ENCODE measurements around the gene SERTM1. TPM values are rescaled to one million over a fixed set of nuclear protein-coding genes. Genes with fewer than 3 reads are reported as not detected.

The SERTM1 gene
- total and polyA plus RNA-seq, 2 of the 4 experiments (the other 2 are of a cell fraction): not detected

DNA sequence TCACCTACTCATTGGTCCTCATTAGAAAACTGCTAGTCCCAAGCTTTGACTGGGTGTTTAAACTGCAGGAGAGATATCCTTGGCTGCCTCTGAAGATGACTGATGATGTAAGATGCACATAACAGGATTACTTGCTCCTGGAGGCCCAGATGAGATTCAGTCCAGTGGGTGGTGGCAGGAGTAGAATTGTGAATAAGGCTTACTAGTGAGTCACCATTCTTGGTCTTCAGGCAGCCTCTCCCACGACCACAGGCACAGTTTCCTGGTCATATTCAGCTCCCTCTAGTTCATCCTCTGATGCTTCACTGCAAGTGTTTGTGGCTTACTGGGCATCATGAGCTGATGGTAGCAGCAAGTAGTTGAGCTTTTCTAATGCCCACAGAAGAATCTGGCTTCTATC lies 12.1 kb downstream of the SERTM1 start:
- H2BK15ac ChIP-seq (ENCODE audit: low read depth, low read length): no peak overlapping the region
- CTCF ChIA-PET: no interaction called here
- H3K9me1 ChIP-seq (ENCODE audit: insufficient read depth, low read length): no peaks in the 10 kb centered on the region
- H4K5ac ChIP-seq (ENCODE audit: low read depth, low read length): no peak overlapping the region
- H3K4me2 ChIP-seq (ENCODE audit: low read depth, low read length): no peak overlapping the region
- no peak overlapping the region for H3K4ac ChIP-seq (ENCODE audit: low read depth, low read length)
- no peaks in the 10 kb centered on the region for H3K9me3 ChIP-seq (ENCODE audit: control insufficient read depth, insufficient read depth, low read length)
- no peaks in the 10 kb centered on the region for H3K79me1 ChIP-seq (ENCODE audit: low read depth in 1 of 2, low read length in 2 of 2)
- no peak overlapping the region for H2BK20ac ChIP-seq (ENCODE audit: low read depth, low read length)
- no CpG with 5 or more reads among the region's 1 CpG for WGBS, 2 experiments (ENCODE audit: extremely low coverage in 2 of 2, insufficient read length in 1 of 2)
- no peak overlapping the region for H3K27ac ChIP-seq (ENCODE audit: insufficient read depth, low read length)
- H4K91ac ChIP-seq (ENCODE audit: insufficient read depth, low read depth, low read length): no peak overlapping the region
- H4K8ac ChIP-seq (ENCODE audit: low read depth in 2 of 2, low read length in 2 of 2): no peak overlapping the region
- no peak overlapping the region for H3K56ac ChIP-seq (ENCODE audit: extremely low read depth, insufficient read depth, low read length)
- DNase-seq: peak; percentile 6
- H2BK120ac ChIP-seq (ENCODE audit: low read depth, low read length): no peak overlapping the region
- dilution Hi-C loops (cut with HindIII; ENCODE audit: low sequenced_read_pairs, unreplicated experiment): no loop called here
- no TSS peak for BruUV-seq (replicated peaks)
- no peak overlapping the region for H2BK5ac ChIP-seq (ENCODE audit: low read depth, low read length, poor library complexity, severe bottlenecking)
- H3K27me3 ChIP-seq (ENCODE audit: control insufficient read depth, insufficient read depth, low read length): no peaks in the 10 kb centered on the region
- H3K23ac ChIP-seq (ENCODE audit: low read depth, low read length): no peak overlapping the region
- no peak overlapping the region for H2AK9ac ChIP-seq (replicated peaks; ENCODE audit: low read depth, low read length, poor library complexity)
- no peaks in the 10 kb centered on the region for H4K20me1 ChIP-seq (ENCODE audit: insufficient read depth, low read length)
- H3K9ac ChIP-seq (ENCODE audit: low read depth, low read length): no peak overlapping the region
- POLR2A ChIA-PET (ENCODE audit: unreplicated experiment): no interaction called here
- no peaks in the 10 kb centered on the region for H3K4me1 ChIP-seq (ENCODE audit: control insufficient read depth, insufficient read depth, low read length)
- no peak for ATAC-seq (ENCODE audit: low read depth)
- no peak overlapping the region for H3K4me3 ChIP-seq (ENCODE audit: insufficient read depth, low read depth, low read length)
- intact Hi-C loops (cut with micrococcal nuclease): no loop called here
- no peaks in the 10 kb centered on the region for H3K36me3 ChIP-seq (ENCODE audit: control insufficient read depth, insufficient read depth, low read length)
- no peak overlapping the region for H3K18ac ChIP-seq (ENCODE audit: low read depth, low read length)
- H2AFZ ChIP-seq (replicated peaks; ENCODE audit: low read length, poor library complexity): no peak overlapping the region
- no peak for TF ChIP-seq SMC3 (IDR thresholded peaks at IDR 0.05; ENCODE audit: low read depth, low read length)
- TF ChIP-seq, protein P1, sequence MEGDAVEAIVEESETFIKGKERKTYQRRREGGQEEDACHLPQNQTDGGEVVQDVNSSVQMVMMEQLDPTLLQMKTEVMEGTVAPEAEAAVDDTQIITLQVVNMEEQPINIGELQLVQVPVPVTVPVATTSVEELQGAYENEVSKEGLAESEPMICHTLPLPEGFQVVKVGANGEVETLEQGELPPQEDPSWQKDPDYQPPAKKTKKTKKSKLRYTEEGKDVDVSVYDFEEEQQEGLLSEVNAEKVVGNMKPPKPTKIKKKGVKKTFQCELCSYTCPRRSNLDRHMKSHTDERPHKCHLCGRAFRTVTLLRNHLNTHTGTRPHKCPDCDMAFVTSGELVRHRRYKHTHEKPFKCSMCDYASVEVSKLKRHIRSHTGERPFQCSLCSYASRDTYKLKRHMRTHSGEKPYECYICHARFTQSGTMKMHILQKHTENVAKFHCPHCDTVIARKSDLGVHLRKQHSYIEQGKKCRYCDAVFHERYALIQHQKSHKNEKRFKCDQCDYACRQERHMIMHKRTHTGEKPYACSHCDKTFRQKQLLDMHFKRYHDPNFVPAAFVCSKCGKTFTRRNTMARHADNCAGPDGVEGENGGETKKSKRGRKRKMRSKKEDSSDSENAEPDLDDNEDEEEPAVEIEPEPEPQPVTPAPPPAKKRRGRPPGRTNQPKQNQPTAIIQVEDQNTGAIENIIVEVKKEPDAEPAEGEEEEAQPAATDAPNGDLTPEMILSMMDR (conservative IDR thresholded peaks at IDR 0.05; ENCODE audit: low read depth, low read length): no peak
- no peak for TF ChIP-seq CHD1 (IDR thresholded peaks at IDR 0.05; ENCODE audit: low read depth, low read length)
- TF ChIP-seq MAZ (IDR thresholded peaks at IDR 0.05; ENCODE audit: borderline replicate concordance, low read depth, low read length): no peak
- TF ChIP-seq RFX5 (IDR thresholded peaks at IDR 0.05; ENCODE audit: low read depth, low read length): no peak
- no peak for TF ChIP-seq MAFK (IDR thresholded peaks at IDR 0.05; ENCODE audit: low read depth, low read length)
- TF ChIP-seq MXI1 (IDR thresholded peaks at IDR 0.05; ENCODE audit: borderline replicate concordance, low read depth, low read length): no peak
- TF ChIP-seq NFE2L2 (IDR thresholded peaks at IDR 0.05; ENCODE audit: low read depth, low read length): no peak
- in situ Hi-C loops (cut with MboI; ENCODE audit: low sequenced_read_pairs): no loop called here
- no peak overlapping the region for H2AK5ac ChIP-seq (ENCODE audit: low read depth, low read length)
- no peak overlapping the region for H3K14ac ChIP-seq (replicated peaks; ENCODE audit: low read depth, low read length)

Measured in IMR-90 (cell line).